GM19023 (cell line): ENCODE results near the gene WDR7.

Experiments
- ATAC-seq: cut with Tn5 transposase; IDR thresholded peaks from one replicate; pipeline ENCODE4 v1.9.1; 2021; ENCODE audit warnings: mild to moderate bottlenecking, moderate library complexity; ENCODE audit not compliant: unreplicated experiment

WDR7 gene

DNA sequence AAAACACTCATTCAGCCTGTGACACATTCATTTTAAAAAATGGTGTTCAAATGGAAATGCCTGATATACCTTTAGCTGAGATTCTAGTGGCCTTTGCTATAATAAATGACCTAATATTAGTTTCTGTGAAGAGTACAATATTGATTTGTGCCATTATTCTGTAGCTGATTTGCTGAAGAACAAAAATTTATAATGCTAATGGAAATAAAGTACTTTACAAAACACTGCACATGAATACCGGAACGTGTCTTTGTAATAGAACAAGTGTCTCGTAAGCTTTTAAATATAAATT, 138.7 kb downstream of the WDR7 start:
- no peak for ATAC-seq

DNA sequence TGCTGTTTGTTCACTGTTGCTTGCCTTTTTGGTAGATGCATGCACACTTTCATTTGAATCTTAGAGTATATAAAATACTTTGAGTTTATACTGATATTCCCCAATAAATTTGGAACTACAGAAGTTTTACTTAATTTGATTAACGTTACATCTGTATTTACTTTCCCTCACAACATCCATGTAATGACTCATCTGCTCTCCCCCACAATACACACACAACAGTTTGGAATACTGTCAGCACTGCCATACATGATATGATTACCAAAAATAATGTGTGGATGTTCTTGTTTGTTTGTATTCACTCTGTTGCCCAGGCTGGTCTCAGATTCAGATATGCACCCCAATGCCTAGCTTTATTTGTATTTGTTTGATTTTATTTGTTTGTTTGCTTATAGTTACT, 144.2 kb downstream of the WDR7 start:
- no peak for ATAC-seq

DNA sequence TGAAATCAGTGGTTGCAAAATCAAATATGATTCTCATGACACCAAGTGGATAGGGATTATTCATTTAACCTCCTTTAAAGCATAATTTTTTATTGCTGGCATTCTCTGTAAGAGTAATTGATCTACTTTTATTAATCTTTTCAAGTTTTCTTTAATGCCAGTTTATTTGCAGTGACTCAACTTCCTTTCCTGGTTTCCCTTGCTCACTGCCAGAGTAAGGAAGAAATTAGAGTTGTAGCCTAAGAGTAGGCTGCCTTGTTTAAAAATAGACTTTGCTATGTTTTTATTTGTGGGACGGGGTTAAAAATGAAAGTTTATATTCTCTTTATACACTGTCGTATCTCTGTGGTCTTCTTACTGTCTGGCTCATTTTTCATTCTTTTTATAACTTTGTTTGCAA, 148.6 kb downstream of the WDR7 start:
- no peak for ATAC-seq

DNA sequence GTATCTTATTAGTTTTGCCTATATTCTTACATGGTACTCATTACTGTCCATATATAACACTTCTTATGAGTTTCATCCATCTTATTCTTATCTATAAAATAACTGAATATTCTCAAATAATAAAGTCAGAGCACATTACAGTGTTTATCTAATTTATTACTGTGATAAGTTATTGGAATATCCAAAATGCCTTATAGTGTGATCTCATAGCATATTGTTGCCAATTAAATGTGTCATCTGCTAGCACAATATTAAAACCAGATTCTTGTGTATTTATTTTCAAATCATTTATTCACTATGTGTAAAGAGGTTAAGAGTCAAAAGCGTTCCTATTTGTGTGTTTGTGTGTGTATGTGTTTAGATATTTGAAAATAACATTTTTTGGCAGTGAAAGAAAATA, 151.9 kb downstream of the WDR7 start:
- no peak for ATAC-seq

DNA sequence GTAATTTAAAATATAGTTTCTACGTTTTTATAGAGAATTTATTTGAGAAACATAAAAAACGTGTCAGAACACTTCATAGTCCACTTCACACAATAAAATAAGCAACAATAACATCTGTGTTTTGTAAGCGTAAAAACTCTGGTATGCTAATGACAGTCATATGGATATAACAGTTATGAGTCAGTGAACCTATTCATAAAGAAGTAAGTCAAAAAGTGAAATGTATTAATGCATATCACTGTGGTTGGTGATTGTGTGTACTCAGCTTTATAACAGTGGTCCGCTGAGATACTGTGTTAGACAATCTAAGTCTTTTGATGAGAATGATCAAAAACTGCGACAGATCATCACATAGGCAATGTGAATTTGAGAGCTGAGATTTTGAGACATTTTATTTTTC, 153.2 kb downstream of the WDR7 start:
- ATAC-seq = no peak

DNA sequence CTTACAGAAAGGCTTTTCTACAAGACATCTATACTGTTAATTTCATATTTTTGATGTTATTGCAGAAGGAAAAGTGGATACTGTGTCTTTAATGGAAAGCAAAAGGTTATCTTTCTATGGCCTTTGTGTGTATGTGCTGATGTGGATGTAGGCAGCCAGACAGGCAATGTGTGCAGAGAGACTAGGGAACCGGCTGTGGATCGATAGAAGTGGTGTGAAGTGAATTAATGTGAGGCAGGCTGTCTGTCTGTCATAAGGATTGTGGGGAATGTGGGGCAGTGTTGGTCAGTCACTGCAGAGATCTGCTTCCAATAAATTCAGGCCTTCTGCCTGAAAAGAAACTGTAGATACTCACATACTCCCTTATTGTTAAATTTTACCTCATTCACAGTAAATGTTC, 156.7 kb downstream of the WDR7 start:
- ATAC-seq = no peak

DNA sequence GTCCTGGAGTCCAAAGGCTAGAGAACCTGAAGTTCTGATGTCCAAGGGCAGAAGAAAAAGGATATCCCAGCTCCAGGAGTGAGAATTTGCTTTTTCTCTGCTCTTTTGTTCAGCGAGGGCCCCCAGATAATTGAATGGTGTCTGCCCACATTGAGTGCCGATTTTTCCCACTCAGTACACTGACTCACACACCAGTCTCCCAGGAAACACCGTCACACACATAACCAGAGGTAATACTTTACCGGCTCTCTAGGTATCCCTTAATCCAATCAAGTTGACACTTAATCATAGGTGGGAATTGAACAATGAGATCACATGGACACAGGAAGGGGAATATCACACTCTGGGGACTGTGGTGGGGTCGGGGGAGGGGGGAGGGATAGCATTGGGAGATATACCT, 161.5 kb downstream of the WDR7 start:
- no peak for ATAC-seq

DNA sequence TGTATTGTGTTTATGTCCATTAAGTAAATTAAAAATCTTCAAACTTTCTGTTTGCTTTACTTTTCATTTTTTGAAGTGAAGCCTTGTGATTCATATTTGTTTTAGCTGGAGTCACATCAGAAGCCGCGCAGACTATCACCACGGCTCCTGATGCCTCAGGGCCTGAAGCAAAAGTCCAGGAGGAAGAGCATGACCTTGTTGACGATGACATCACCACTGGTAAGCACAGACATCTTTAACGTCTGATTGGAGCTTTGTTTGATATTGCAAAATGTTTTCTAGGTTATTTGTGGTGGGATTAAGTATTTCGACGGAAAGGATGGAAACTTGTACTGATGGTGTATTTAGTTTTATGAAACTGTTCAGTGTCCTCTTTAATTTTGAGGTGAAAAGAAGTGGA, 164.8 kb downstream of the WDR7 start:
- no peak for ATAC-seq

DNA sequence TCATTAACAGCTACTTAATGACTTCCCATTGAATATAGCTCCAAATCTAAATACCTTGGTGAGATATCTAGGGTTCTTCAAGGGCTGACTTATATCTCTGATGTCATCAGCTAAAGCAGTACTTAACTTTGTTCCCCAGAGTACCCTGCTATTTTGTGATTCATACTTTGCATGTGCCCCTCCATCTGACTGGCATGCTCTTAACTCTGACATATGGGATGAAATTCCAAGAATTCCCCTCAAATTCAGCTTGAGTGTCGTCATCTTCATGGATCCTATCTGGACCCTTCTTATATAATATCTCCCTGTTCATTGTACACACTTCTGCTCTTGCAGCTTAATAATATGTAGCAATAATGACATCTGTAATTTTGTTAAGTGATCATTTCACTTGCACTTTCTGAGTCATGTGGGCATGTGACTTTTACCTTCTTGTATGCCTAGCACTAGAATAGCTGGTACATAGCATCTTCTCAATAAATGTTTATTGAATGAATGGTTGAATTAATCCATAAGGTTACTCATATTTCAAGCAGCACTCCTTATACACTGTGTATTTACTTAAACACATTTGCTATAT, 172.9 kb downstream of the WDR7 start:
- no peak for ATAC-seq

DNA sequence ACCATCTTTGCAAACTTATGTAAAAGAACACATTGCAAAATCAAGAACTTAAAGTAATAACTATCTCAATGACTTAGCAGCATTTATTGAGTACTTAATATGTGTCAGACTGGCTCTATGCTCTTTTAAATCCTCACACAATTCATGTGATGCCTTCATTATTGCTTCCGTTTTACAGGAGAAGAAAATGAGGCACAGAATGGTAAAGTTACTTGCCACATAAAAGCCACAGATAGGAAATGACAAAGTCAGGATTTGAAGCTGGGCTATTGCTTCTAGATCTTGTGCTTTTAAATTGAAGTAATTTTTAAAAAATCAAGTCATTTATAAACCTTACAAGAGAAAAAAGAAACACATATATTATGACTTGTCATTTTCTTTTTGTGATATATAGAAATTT, 174.2 kb downstream of the WDR7 start:
- ATAC-seq = no peak

DNA sequence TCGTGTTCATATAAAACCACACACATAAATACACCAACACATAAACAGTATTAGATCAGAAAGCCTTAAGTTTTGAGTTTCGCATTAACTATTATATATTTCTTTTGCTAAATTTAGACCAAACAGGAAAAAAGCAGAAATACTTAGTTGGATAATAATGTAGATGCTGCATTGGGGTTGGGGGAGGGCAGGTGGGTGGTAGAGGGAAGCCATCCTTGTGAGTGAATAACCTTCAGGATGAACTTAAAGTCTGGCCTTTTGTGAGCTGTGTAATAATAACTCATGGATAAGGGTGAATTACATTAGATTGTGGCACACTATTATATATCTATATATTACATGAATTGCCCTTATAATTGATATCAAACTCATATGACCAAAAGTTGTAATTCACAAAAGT, 174.7 kb downstream of the WDR7 start:
- no peak for ATAC-seq

DNA sequence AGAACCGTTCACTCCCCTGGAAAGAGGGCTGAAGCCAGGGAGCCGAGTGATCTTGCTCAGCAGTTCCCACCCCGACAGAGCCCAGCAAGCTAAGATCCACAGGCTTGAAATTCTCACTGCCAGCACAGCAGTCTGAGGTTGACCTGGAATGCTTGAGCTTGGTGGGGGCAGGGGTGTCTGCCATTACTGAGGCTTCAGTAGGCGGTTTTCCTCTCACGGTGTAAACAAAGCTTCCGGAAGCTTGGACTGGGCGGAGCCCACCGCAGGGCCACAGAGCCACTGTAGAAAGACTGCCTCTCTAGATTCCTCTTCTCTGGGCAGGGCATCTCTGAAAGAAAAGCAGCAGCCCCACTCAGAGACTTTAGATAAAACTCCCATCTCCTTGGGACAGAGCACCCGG, 180.8 kb downstream of the WDR7 start:
- ATAC-seq = no peak

DNA sequence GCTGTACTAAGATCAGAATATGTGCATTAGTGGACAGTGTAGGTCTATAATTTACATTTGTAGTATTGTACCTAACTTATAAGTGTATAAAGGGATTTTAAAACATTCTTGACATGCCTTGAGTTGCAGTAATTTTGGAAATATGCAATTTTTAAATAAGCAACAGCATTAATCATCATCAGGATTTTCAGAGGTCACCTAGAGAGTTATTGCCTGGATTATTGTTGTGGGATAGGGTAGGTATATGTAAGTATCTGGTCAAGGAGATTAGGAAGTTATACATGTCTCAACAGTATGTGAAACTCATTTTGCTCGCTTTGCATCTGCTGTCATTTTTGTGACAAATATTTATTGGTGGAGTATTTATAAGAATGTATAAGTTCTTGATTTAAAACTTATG, 184.2 kb downstream of the WDR7 start:
- no peak for ATAC-seq

DNA sequence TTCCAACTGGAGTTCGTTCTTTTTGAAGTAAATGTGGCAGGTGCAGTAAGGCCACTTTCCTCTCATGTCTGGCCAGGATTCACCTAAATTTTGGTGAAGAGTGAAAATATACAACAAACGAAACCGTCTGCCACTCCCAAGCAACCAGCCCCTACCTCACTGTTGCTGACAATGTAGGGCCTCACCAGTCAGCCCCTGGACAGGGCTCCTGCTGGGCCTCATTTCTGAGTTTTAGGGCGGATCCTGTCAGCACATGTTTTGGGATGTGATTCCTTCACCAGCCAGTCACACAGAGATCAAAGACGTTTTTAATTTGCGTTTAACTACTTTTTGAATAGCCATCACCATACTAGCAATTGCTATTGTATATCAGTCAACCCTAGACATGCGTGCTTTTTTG, 185.0 kb downstream of the WDR7 start:
- ATAC-seq = no peak

DNA sequence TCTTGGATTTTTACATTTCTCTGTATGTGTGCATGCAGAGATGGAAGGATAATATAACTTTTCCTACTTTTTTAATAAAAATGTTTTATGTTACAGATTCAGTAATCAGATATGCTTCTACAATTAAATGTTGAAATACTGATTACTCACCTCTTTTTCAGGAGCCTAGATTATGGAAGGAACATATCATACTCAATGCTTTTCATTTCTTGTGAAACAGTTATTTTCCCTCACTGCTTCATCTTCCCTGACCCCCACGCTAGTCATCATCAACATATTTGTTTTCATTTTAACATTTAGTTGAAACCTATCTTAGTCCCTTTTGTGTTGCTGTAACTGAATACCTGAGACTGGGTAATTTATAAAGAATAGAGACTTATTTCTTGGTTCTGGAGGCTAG, 190.7 kb downstream of the WDR7 start:
- ATAC-seq = no peak

DNA sequence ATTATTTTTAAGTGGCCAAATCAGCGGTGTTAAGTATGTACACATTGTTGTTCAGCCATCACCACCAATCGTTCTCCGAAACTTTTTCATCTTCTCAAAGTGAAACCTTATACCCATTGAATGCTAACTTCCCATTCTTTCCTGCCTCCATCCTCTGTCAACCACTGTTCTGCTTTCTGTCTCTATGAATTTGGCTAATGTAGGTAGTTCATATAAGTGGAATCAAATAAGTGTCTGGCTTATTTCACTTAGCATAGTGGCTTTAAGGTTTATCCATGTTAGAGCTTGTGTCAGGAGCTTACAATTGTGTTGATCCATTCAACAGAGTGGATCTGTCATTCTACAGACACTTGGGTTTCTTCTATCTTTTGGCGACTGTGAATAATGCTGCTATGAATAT, 192.1 kb downstream of the WDR7 start:
- ATAC-seq = no peak

DNA sequence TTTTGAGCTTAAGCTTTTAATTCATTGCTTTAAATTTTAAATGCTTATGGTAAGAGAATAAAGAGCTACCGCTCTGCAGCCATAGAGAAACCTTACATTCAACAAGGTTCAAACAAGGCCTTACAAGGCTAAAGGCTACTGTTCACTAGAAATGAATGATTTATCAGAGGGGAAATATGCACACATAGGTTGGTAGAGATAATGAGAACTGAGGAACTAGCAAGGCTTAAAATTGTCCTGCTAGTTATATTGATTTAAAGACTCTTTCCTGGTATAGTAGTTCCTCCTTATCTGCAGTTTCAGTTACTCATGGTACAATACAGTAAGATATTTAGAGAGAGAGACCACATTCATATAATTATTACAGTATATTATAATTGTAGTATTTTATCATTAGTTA, 193.4 kb downstream of the WDR7 start:
- no peak for ATAC-seq

DNA sequence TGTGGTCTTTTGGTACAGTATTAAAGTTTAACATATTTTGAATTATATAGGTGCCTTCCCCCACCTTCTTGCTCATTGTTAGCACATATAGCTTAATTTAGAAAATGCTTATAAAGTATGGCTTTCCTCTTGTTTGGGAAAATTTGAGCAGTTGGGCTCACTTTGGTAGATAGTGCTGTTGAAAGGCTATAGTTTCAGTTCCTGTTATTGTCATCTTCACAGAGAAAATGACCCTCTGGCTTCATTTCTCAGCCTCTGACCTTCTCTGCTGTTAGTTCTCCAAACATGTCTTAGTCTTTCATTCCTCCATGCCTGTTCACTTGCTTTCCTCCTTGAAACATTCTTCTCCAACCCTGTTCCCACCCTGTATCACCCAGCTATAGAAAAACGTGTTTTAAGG, 200.6 kb downstream of the WDR7 start:
- peak; percentile 84 for ATAC-seq

DNA sequence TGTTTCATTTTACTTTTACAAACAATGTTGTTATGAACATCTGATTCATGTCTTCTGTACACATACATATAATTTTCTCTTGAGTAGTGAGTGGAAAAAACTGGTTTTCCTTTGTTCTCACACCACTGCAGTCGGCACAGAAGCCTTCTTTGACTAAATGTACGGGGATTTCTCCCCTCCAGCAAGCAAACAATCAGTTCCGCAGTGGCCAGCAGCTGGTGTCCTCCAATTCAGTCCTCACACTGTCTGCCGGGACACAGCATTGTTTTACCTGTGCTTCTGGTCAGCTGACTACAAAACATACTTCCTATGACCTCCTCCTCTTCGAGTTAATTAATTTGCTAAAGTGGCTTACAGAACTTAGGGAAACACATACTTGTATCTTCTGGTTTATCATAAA, 202.8 kb downstream of the WDR7 start:
- ATAC-seq = no peak

DNA sequence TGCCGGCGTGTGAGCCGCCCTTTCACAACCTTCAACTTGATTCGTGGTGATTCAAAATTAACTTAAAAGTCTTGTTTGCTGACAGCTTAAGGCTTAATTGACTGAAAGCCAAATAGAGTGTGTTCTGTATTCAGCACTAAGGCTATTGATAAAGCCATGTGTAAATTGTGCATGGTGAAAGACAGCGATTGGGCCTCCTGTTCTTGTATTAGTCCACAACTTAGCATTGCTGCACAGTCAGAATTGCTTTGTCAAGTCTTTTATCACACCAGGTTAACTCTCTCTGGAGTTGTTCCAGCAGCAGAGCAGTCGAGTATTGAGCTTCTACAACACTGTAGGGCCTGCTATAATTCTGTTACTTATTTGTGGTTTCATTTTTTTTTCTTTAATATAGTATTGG, 210.1 kb downstream of the WDR7 start:
- no peak for ATAC-seq

DNA sequence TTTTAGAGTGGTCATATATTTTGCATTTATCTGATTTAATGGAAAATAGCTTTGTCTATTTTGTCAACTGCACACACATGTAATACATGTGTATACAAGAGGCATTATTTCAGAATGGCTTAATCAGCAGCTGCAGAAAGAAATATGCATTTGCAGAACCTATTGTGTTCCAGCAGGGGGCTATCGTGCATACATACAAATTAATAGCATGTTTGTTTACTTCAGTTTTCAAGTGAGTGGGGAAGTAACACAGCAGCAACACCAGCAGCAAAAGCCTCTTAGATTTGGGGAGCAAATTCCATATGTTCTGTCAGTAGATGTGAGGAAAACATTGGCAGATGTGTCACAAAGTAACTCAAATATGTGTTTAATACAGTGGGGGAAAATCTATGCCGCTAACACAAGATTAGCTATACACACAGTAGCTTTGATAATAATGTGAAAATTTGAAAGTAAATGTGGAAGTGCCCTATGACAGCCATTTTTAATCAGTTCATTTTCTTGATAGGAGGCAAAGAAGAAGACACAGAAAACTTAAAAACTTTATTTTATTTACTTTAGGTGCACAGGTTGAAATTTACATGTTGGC, 218.1 kb downstream of the WDR7 start:
- ATAC-seq = peak; percentile 55

DNA sequence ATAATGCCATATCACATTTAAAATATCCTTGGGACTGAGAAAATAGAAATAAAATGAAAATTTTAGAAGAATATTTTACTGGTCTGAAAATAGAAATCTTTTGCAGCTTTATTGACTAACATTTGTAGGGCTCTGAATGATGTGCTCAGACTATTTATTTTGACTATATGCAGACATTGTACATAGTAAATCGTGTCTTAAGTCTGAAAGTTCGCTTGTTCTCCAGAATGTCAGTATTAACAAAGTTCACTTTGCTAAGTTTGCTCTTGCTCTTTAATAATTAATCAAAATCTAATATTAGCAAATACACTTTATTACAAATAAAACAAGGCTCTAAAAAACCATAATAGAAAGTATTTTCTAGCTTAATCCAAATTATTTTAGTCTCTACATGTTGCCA, 219.8 kb downstream of the WDR7 start:
- ATAC-seq = no peak

DNA sequence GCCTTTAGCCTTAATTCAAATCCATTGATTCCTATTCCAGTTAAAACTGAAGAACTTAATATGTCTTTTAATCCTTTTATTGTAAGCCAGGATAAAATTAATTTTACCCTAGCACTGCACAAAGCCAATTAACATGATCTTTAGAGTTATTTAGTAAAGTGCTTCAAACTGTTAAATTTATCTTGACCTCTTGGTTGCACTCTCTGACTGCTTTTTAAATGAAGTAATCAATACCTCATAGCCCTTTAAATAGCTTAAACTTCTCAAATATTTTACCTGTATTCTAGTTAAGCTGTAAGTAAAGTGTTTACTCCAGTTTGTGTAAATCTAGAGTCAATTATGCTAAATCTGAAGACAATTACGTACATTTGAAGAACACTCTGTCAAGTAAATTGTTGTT, 221.0 kb downstream of the WDR7 start:
- no peak for ATAC-seq
